HepG2 (cell line): ENCODE data around the gene SEC14L5. TPM values are rescaled to one million over a fixed set of nuclear protein-coding genes. Genes with fewer than 3 reads are reported as not detected.
A peak's percentile ranks its signal among the peaks of the same experiment; 100 is the strongest.

ENCODE experiments used
- EED ChIP-seq: sonication (generic); formaldehyde crosslinking; IDR thresholded peaks from 2 replicates; pipeline ENCODE4 v1.5.0; 2020; ENCODE audit warnings: mild to moderate bottlenecking, missing genetic modification reagents
- ELF3 ChIP-seq: IDR thresholded peaks from 2 replicates; pipeline ENCODE4 v1.6.1; 2016; ENCODE audit warnings: missing genetic modification reagents, missing compliant biosample characterization
- GATA4 ChIP-seq: sonication (generic); IDR thresholded peaks from 2 replicates; pipeline ENCODE4 v1.6.1; 2016; ENCODE audit warnings: antibody characterized with exemption, low read depth, borderline replicate concordance
- HNRNPLL ChIP-seq: fragments of 200-400 bp; formaldehyde crosslinking; IDR thresholded peaks from 2 replicates; pipeline ENCODE4 v1.6.1; 2017; ENCODE audit warnings: mild to moderate bottlenecking, low read depth, low read length; ENCODE audit not compliant: poor library complexity, severe bottlenecking
- MIER2 ChIP-seq: IDR thresholded peaks from 2 replicates; pipeline ENCODE4 v1.6.1; 2016; ENCODE audit warnings: missing biosample characterization, missing genetic modification reagents
- NFYC ChIP-seq: IDR thresholded peaks from 2 replicates; pipeline ENCODE4 v1.6.1; 2016; ENCODE audit warnings: missing genetic modification reagents, missing compliant biosample characterization
- PCBP2 ChIP-seq: fragments of 200-400 bp; formaldehyde crosslinking; optimal IDR thresholded peaks from 2 replicates; pipeline ENCODE3; 2018; ENCODE audit warnings: low read length, low read depth; ENCODE audit not compliant: poor library complexity, severe bottlenecking
- PREB ChIP-seq: sonication (generic); formaldehyde crosslinking; IDR thresholded peaks from 2 replicates; pipeline ENCODE4 v1.4.0; 2020; ENCODE audit warnings: missing genetic modification reagents
- RAD51 ChIP-seq: fragments of 450-650 bp; IDR thresholded peaks from 2 replicates; pipeline ENCODE4 v1.6.1; 2016; ENCODE audit warnings: borderline replicate concordance
- RFX5 ChIP-seq: IDR thresholded peaks from 2 replicates; pipeline ENCODE4 v1.6.1; 2011; ENCODE audit warnings: low read depth, low read length, improper control_type of control experiment
- SALL1 ChIP-seq: sonication (generic); formaldehyde crosslinking; IDR thresholded peaks from 2 replicates; pipeline ENCODE4 v1.8.0; 2022; ENCODE audit warnings: mild to moderate bottlenecking, missing genetic modification reagents
- SMARCE1 ChIP-seq: fragments of 450-650 bp; IDR thresholded peaks from 2 replicates; pipeline ENCODE4 v1.6.1; 2017; ENCODE audit warnings: borderline replicate concordance
- ZNF234 ChIP-seq: sonication (generic); formaldehyde crosslinking; conservative IDR thresholded peaks from 2 replicates; pipeline ENCODE4 v1.5.1; 2020; ENCODE audit warnings: mild to moderate bottlenecking, missing genetic modification reagents
- polyA plus RNA-seq, 8 experiments: library from polyadenylated mRNA; depleted of rRNA in 3 of 8; stranded (reverse) in 7 of 8; unstranded in 1 of 8; fragments of >200 nt; fragmentation: Illumina TruSeq in 4 of 8; extraction: Trizol in 4 of 8; gene quantifications; 2 replicates each; pipeline versions ENCODE4 v1.2.1 to v1.2.3, GENCODE V29; 2011 to 2016; ENCODE audit warnings: low read depth in 4 of 8, missing spikeins in 1 of 8, mixed read lengths in 1 of 8; ENCODE audit not compliant: insufficient read depth in 1 of 8
- total RNA-seq, 5 experiments: library from RNA; depleted of rRNA; stranded (reverse); fragments of >200 nt; fragmentation: Illumina TruSeq; extraction: Trizol; gene quantifications; 2 replicates each; pipeline ENCODE4 v1.2.3, GENCODE V29; 2016; ENCODE audit warnings: low read depth in 1 of 5
- TF ChIP-seq, protein P1 (sequence below): sonication (generic); formaldehyde crosslinking; IDR thresholded peaks from 2 replicates; pipeline ENCODE4 v1.4.0; 2020; ENCODE audit warnings: mild to moderate bottlenecking, missing genetic modification reagents
- TF ChIP-seq, protein P2 (sequence below), 2 experiments: sonication (generic) in 1 of 2; formaldehyde crosslinking in 1 of 2; IDR thresholded peaks; 2 replicates each; pipeline versions ENCODE4 v1.5.1 to v1.6.1; 2011 to 2020; ENCODE audit warnings: borderline replicate concordance in 1 of 2, low read depth in 1 of 2, low read length in 1 of 2, mild to moderate bottlenecking in 1 of 2, missing genetic modification reagents in 1 of 2, moderate library complexity in 1 of 2
- TF ChIP-seq, protein P3 (sequence below): sonication (generic); formaldehyde crosslinking; conservative IDR thresholded peaks from 2 replicates; pipeline ENCODE4 v1.4.0; 2020; ENCODE audit warnings: missing genetic modification reagents
- TF ChIP-seq, protein P4 (sequence below): sonication (generic); formaldehyde crosslinking; conservative IDR thresholded peaks from 2 replicates; pipeline ENCODE4 v1.8.0; 2022; ENCODE audit warnings: low read depth, missing genetic modification reagents

Gene SEC14L5
- total and polyA plus RNA-seq, 2 of the 13 experiments (the other 11 are each of a cell fraction or from before 2014, with no cell fraction given): 0.40 to 0.42 TPM

DNA sequence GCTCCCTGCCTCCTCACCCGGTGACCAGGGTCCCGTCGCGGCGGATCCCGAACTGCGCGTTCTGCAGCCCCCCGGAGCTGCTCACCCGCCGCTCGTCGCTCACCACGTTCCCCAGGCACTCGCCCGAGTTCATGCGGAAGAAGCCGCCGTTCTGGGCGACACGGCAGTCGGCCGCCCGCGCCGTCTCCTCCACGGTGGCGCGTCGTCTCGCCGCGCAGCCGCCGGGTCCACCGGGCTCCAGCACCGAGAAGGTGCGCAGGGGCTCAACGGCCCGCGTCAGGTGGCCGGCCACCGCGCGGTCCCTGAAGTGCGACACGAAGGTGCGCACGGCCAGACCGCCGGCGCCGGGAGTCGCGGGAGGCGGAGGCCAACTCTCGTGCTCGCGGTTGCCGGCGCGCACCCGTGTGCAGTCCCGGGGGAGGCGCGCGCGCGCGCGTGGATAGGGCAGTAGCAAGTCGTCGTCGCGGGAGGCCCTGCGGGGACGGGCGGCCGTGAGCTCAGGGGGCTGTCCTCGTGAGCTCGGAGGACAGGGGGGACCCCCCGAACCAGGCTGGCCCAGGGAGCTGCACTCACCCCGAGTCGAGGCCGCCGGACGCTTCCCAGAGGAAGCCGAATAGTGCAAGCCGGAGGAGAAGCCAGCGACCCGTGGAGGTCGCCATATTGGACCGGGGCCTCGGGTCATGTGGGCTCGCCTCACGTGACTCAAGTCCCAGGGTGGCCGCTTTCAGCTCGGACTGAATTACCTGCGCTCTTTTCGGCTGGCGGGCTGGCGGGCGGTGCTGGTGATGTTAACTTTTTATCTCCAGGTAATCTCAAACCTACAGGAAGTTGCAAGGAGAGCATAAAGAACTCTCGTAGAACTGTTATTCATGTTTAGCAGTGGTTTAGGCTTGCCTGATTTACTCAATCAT lies 75.4 kb downstream of the SEC14L5 start, which contains the start of gene NAGPA (continued):
- TF ChIP-seq, protein P1, sequence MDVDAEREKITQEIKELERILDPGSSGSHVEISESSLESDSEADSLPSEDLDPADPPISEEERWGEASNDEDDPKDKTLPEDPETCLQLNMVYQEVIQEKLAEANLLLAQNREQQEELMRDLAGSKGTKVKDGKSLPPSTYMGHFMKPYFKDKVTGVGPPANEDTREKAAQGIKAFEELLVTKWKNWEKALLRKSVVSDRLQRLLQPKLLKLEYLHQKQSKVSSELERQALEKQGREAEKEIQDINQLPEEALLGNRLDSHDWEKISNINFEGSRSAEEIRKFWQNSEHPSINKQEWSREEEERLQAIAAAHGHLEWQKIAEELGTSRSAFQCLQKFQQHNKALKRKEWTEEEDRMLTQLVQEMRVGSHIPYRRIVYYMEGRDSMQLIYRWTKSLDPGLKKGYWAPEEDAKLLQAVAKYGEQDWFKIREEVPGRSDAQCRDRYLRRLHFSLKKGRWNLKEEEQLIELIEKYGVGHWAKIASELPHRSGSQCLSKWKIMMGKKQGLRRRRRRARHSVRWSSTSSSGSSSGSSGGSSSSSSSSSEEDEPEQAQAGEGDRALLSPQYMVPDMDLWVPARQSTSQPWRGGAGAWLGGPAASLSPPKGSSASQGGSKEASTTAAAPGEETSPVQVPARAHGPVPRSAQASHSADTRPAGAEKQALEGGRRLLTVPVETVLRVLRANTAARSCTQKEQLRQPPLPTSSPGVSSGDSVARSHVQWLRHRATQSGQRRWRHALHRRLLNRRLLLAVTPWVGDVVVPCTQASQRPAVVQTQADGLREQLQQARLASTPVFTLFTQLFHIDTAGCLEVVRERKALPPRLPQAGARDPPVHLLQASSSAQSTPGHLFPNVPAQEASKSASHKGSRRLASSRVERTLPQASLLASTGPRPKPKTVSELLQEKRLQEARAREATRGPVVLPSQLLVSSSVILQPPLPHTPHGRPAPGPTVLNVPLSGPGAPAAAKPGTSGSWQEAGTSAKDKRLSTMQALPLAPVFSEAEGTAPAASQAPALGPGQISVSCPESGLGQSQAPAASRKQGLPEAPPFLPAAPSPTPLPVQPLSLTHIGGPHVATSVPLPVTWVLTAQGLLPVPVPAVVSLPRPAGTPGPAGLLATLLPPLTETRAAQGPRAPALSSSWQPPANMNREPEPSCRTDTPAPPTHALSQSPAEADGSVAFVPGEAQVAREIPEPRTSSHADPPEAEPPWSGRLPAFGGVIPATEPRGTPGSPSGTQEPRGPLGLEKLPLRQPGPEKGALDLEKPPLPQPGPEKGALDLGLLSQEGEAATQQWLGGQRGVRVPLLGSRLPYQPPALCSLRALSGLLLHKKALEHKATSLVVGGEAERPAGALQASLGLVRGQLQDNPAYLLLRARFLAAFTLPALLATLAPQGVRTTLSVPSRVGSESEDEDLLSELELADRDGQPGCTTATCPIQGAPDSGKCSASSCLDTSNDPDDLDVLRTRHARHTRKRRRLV (CRISPR knock-in tag): peak; percentile 93
- TF ChIP-seq SMARCE1 (no peak), GATA4 (no peak), SALL1 (peak; percentile 94), ELF3 (CRISPR knock-in tag) (peak; percentile 79), NFYC (peak; percentile 12; the same call in 1 of the 2 replicates), PREB (CRISPR knock-in tag) (0 out of 2 replicates have a peak, but pooled peaks have one; percentile 54), RFX5 (0 out of 2 replicates have a peak, but pooled peaks have one; percentile 22), EED (CRISPR knock-in tag) (peak; percentile 83), HNRNPLL (peak; percentile 91), PCBP2 (no peak), ZNF234 (CRISPR knock-in tag) (peak; percentile 99), RAD51 (peak; percentile 99), MIER2 (peak; percentile 44)
- TF ChIP-seq, protein P2, sequence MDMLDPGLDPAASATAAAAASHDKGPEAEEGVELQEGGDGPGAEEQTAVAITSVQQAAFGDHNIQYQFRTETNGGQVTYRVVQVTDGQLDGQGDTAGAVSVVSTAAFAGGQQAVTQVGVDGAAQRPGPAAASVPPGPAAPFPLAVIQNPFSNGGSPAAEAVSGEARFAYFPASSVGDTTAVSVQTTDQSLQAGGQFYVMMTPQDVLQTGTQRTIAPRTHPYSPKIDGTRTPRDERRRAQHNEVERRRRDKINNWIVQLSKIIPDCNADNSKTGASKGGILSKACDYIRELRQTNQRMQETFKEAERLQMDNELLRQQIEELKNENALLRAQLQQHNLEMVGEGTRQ (IDR thresholded peaks at IDR 0.05; ENCODE audit: low read depth, low read length): peak; percentile 99
- TF ChIP-seq, protein P2 (CRISPR knock-in tag; IDR thresholded peaks at IDR 0.05; ENCODE audit: borderline replicate concordance): peak; percentile 99; the same call in 1 of the 2 replicates
- TF ChIP-seq, protein P3, sequence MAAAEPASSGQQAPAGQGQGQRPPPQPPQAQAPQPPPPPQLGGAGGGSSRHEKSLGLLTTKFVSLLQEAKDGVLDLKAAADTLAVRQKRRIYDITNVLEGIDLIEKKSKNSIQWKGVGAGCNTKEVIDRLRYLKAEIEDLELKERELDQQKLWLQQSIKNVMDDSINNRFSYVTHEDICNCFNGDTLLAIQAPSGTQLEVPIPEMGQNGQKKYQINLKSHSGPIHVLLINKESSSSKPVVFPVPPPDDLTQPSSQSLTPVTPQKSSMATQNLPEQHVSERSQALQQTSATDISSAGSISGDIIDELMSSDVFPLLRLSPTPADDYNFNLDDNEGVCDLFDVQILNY: peak; percentile 81
- TF ChIP-seq, protein P4, sequence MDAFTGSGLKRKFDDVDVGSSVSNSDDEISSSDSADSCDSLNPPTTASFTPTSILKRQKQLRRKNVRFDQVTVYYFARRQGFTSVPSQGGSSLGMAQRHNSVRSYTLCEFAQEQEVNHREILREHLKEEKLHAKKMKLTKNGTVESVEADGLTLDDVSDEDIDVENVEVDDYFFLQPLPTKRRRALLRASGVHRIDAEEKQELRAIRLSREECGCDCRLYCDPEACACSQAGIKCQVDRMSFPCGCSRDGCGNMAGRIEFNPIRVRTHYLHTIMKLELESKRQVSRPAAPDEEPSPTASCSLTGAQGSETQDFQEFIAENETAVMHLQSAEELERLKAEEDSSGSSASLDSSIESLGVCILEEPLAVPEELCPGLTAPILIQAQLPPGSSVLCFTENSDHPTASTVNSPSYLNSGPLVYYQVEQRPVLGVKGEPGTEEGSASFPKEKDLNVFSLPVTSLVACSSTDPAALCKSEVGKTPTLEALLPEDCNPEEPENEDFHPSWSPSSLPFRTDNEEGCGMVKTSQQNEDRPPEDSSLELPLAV: no peak
